Measurements from ENCODE around the gene MEOX1. TPM values are rescaled to one million over a fixed set of nuclear protein-coding genes. Genes with fewer than 3 reads are reported as not detected.

The MEOX1 gene
- total RNA-seq, 1 donor from 2014 or later, result not detected

- H3K27ac Mint-ChIP-seq (ENCODE audit: unreplicated experiment), result peak overlapping the region; percentile 85
- H3K79me2 ChIP-seq (ENCODE audit: insufficient read depth, low read length), result no peaks in the 10 kb centered on the region
- no peak overlapping the region for H3K27ac ChIP-seq (ENCODE audit: low read depth, low read length)
- no peak overlapping the region for H3K4me3 ChIP-seq (ENCODE audit: insufficient read depth, low read depth, low read length)
- H3K27me3 ChIP-seq (ENCODE audit: insufficient read depth, low read length), result peaks cover 6% of the 10 kb centered on the region
- H3K9ac ChIP-seq (ENCODE audit: low read length), result no peak overlapping the region
- H3K4me1 Mint-ChIP-seq (ENCODE audit: low read depth, unreplicated experiment), result peaks cover 11% of the 10 kb centered on the region
- DNase-seq (ENCODE audit: low read depth), result peak; percentile 25
- H3K27me3 Mint-ChIP-seq (ENCODE audit: low read depth, unreplicated experiment), result peaks cover 35% of the 10 kb centered on the region
- no peaks in the 10 kb centered on the region for H3K9me3 ChIP-seq (ENCODE audit: insufficient read depth, low read depth, low read length)
- H3K4me2 ChIP-seq (ENCODE audit: low read length), result no peak overlapping the region
- H3K9me3 Mint-ChIP-seq (ENCODE audit: unreplicated experiment), result no peaks in the 10 kb centered on the region
- TF ChIP-seq CTCF (IDR thresholded peaks at IDR 0.05; ENCODE audit: insufficient read depth, low read depth, low read length), result no peak
- TF ChIP-seq EZH2 (IDR thresholded peaks at IDR 0.05; ENCODE audit: insufficient read depth, low read length), result no peak
- no peak overlapping the region for H3K4me3 Mint-ChIP-seq (ENCODE audit: unreplicated experiment)
- peak overlapping the region; percentile 29 for H2AFZ ChIP-seq (ENCODE audit: low read depth, low read length)
- H3K4me1 ChIP-seq (ENCODE audit: insufficient read depth, low read length), result peaks cover 6% of the 10 kb centered on the region
- H4K20me1 ChIP-seq (ENCODE audit: insufficient read depth, low read length), result no peaks in the 10 kb centered on the region
- no peak for FAIRE-seq
- H3K36me3 ChIP-seq (ENCODE audit: insufficient read depth, low read length), result no peaks in the 10 kb centered on the region
- H3K36me3 Mint-ChIP-seq (ENCODE audit: low read depth, unreplicated experiment), result peaks cover 2% of the 10 kb centered on the region
Measured at GRCh38 chr17:43634591-43635125, 27.1 kb downstream of the MEOX1 start.

GRCh38 chr17:43632221-43632620 is 29.5 kb downstream of the MEOX1 start:
- Histone ChIP-seq H3K4me3 (ENCODE audit: insufficient read depth, low read depth, low read length) (no peak overlapping the region), H4K20me1 (ENCODE audit: insufficient read depth, low read length) (no peaks in the 10 kb centered on the region), H3K9me3 (ENCODE audit: insufficient read depth, low read depth, low read length) (no peaks in the 10 kb centered on the region), H3K4me1 (ENCODE audit: insufficient read depth, low read length) (peaks cover 6% of the 10 kb centered on the region), H3K79me2 (ENCODE audit: insufficient read depth, low read length) (no peaks in the 10 kb centered on the region), H3K27me3 (ENCODE audit: insufficient read depth, low read length) (peaks cover 7% of the 10 kb centered on the region), H3K4me2 (ENCODE audit: low read length) (no peak overlapping the region), H3K36me3 (ENCODE audit: insufficient read depth, low read length) (no peaks in the 10 kb centered on the region), H2AFZ (ENCODE audit: low read depth, low read length) (no peak overlapping the region), H3K27ac (ENCODE audit: low read depth, low read length) (no peak overlapping the region), H3K9ac (ENCODE audit: low read length) (no peak overlapping the region)
- no peak for TF ChIP-seq CTCF (IDR thresholded peaks at IDR 0.05; ENCODE audit: insufficient read depth, low read depth, low read length)
- peaks cover 6% of the 10 kb centered on the region for H3K4me1 Mint-ChIP-seq (ENCODE audit: low read depth, unreplicated experiment)
- H3K27ac Mint-ChIP-seq (ENCODE audit: unreplicated experiment), result no peak overlapping the region
- H3K4me3 Mint-ChIP-seq (ENCODE audit: unreplicated experiment), result no peak overlapping the region
- FAIRE-seq (no peak), DNase-seq (ENCODE audit: low read depth) (no peak)
- peaks cover 2% of the 10 kb centered on the region for H3K36me3 Mint-ChIP-seq (ENCODE audit: low read depth, unreplicated experiment)
- H3K27me3 Mint-ChIP-seq (ENCODE audit: low read depth, unreplicated experiment), result peaks cover 38% of the 10 kb centered on the region
- H3K9me3 Mint-ChIP-seq (ENCODE audit: unreplicated experiment), result no peaks in the 10 kb centered on the region

GRCh38 chr17:43631429-43631828 is 30.3 kb downstream of the MEOX1 start:
- Histone ChIP-seq H3K27ac (ENCODE audit: low read depth, low read length) (no peak overlapping the region), H4K20me1 (ENCODE audit: insufficient read depth, low read length) (no peaks in the 10 kb centered on the region), H3K79me2 (ENCODE audit: insufficient read depth, low read length) (no peaks in the 10 kb centered on the region), H3K4me2 (ENCODE audit: low read length) (no peak overlapping the region), H3K9ac (ENCODE audit: low read length) (no peak overlapping the region), H2AFZ (ENCODE audit: low read depth, low read length) (no peak overlapping the region), H3K36me3 (ENCODE audit: insufficient read depth, low read length) (no peaks in the 10 kb centered on the region), H3K4me1 (ENCODE audit: insufficient read depth, low read length) (peaks cover 6% of the 10 kb centered on the region), H3K27me3 (ENCODE audit: insufficient read depth, low read length) (peaks cover 7% of the 10 kb centered on the region), H3K9me3 (ENCODE audit: insufficient read depth, low read depth, low read length) (no peaks in the 10 kb centered on the region), H3K4me3 (ENCODE audit: insufficient read depth, low read depth, low read length) (no peak overlapping the region)
- FAIRE-seq, result no peak
- H3K4me3 Mint-ChIP-seq (ENCODE audit: unreplicated experiment), result no peak overlapping the region
- H3K4me1 Mint-ChIP-seq (ENCODE audit: low read depth, unreplicated experiment), result peaks cover 5% of the 10 kb centered on the region
- H3K9me3 Mint-ChIP-seq (ENCODE audit: unreplicated experiment), result no peaks in the 10 kb centered on the region
- peaks cover 33% of the 10 kb centered on the region for H3K27me3 Mint-ChIP-seq (ENCODE audit: low read depth, unreplicated experiment)
- no peak for TF ChIP-seq CTCF (IDR thresholded peaks at IDR 0.05; ENCODE audit: insufficient read depth, low read depth, low read length)
- TF ChIP-seq EZH2 (IDR thresholded peaks at IDR 0.05; ENCODE audit: insufficient read depth, low read length), result no peak
- no peak overlapping the region for H3K27ac Mint-ChIP-seq (ENCODE audit: unreplicated experiment)
- DNase-seq (ENCODE audit: low read depth), result no peak
- H3K36me3 Mint-ChIP-seq (ENCODE audit: low read depth, unreplicated experiment), result peaks cover 2% of the 10 kb centered on the region
